HepG2 (cell line): ENCODE measurements around the gene NCMAP. TPM values are rescaled to one million over a fixed set of nuclear protein-coding genes. Genes with fewer than 3 reads are reported as not detected.
A peak's percentile ranks its signal among the peaks of the same experiment; 100 is the strongest.

Experiments
- ELF3 ChIP-seq: IDR thresholded peaks from 2 replicates; pipeline ENCODE4 v1.6.1; 2016; ENCODE audit warnings: missing genetic modification reagents, missing compliant biosample characterization
- MEIS1 ChIP-seq: sonication (generic); formaldehyde crosslinking; IDR thresholded peaks from 2 replicates; pipeline ENCODE4 v1.9.0; 2021; ENCODE audit warnings: mild to moderate bottlenecking, missing genetic modification reagents, moderate library complexity, borderline replicate concordance
- ZNF205 ChIP-seq: IDR thresholded peaks from 2 replicates; pipeline ENCODE4 v1.6.1; 2018; ENCODE audit warnings: missing biosample characterization, missing genetic modification reagents
- ZNF510 ChIP-seq: sonication (generic); formaldehyde crosslinking; IDR thresholded peaks from 2 replicates; pipeline ENCODE4 v1.4.0; 2020; ENCODE audit warnings: low read depth, mild to moderate bottlenecking, missing genetic modification reagents
- ZNF720 ChIP-seq: sonication (generic); formaldehyde crosslinking; IDR thresholded peaks from 2 replicates; pipeline ENCODE4 v1.4.0; 2020; ENCODE audit warnings: missing genetic modification reagents
- polyA plus RNA-seq, 8 experiments: library from polyadenylated mRNA; depleted of rRNA in 3 of 8; stranded (reverse) in 7 of 8; unstranded in 1 of 8; fragments of >200 nt; fragmentation: Illumina TruSeq in 4 of 8; extraction: Trizol in 4 of 8; gene quantifications; 2 replicates each; pipeline versions ENCODE4 v1.2.1 to v1.2.3, GENCODE V29; 2011 to 2016; ENCODE audit warnings: low read depth in 4 of 8, missing spikeins in 1 of 8, mixed read lengths in 1 of 8; ENCODE audit not compliant: insufficient read depth in 1 of 8
- total RNA-seq, 5 experiments: library from RNA; depleted of rRNA; stranded (reverse); fragments of >200 nt; fragmentation: Illumina TruSeq; extraction: Trizol; gene quantifications; 2 replicates each; pipeline ENCODE4 v1.2.3, GENCODE V29; 2016; ENCODE audit warnings: low read depth in 1 of 5
- TF ChIP-seq, protein P1 (sequence below): sonication (generic); formaldehyde crosslinking; IDR thresholded peaks from 2 replicates; pipeline ENCODE4 v1.4.0; 2020; ENCODE audit warnings: missing genetic modification reagents, borderline replicate concordance
- TF ChIP-seq, protein P2 (sequence below): sonication (generic); formaldehyde crosslinking; IDR thresholded peaks from 2 replicates; pipeline ENCODE4 v1.5.0; 2020; ENCODE audit warnings: mild to moderate bottlenecking, missing genetic modification reagents
- TF ChIP-seq, protein P3 (sequence below): sonication (generic); formaldehyde crosslinking; IDR thresholded peaks from 2 replicates; pipeline ENCODE4 v1.5.1; 2020; ENCODE audit warnings: mild to moderate bottlenecking, moderate library complexity, missing genetic modification reagents
- TF ChIP-seq, protein P4 (sequence below): sonication (generic); formaldehyde crosslinking; IDR thresholded peaks from 2 replicates; pipeline ENCODE4 v1.4.0; 2020; ENCODE audit warnings: mild to moderate bottlenecking, missing genetic modification reagents, borderline replicate concordance

NCMAP gene
- total and polyA plus RNA-seq, 2 of the 13 experiments (the other 11 are each of a cell fraction or from before 2014, with no cell fraction given): 2.7 to 20.0 TPM

DNA sequence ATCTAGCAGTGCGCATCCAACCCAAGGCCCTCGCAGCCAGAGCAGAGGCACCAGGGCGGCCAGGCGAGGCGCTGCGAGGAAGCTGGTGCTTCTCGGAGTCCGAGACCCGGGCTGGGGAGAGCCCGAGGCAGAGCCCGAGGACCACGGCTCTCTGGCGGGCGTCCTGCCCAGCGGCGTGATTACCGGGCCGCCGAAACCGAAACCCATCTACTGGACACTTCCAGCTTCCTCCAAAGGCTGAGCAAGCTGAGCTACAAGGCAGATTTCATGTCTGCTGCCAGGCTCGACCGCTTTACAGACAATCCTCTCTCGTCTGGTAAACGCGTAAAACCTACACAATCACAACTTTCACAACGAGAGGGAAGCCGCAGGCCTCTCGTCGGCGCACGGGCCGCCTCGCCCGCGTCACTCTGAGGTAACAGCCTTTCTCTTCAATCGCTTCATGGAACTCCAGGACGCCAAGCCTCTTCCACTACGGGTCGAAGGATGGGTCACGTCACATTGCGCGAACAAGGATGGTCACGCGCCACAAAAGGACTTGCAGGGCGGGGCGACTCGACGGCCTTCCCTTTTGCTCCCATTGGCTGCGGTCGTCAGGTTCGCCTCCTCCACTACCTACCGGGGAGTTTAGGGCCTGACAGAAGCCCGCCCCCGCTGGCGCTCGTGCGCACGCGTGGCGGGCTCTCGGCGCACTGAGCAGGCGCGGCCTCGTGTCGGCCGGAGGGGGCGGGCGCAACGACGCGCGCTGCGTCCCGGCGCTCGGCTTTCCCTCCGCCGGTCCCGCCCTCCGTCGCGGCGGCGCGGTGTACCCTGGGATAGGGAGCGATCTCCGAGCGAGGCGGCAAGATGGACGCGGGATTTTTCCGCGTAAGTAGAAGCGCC is 86.8 kb downstream of the NCMAP start, which contains the start of gene SRRM1 (continued):
- TF ChIP-seq, protein P1, sequence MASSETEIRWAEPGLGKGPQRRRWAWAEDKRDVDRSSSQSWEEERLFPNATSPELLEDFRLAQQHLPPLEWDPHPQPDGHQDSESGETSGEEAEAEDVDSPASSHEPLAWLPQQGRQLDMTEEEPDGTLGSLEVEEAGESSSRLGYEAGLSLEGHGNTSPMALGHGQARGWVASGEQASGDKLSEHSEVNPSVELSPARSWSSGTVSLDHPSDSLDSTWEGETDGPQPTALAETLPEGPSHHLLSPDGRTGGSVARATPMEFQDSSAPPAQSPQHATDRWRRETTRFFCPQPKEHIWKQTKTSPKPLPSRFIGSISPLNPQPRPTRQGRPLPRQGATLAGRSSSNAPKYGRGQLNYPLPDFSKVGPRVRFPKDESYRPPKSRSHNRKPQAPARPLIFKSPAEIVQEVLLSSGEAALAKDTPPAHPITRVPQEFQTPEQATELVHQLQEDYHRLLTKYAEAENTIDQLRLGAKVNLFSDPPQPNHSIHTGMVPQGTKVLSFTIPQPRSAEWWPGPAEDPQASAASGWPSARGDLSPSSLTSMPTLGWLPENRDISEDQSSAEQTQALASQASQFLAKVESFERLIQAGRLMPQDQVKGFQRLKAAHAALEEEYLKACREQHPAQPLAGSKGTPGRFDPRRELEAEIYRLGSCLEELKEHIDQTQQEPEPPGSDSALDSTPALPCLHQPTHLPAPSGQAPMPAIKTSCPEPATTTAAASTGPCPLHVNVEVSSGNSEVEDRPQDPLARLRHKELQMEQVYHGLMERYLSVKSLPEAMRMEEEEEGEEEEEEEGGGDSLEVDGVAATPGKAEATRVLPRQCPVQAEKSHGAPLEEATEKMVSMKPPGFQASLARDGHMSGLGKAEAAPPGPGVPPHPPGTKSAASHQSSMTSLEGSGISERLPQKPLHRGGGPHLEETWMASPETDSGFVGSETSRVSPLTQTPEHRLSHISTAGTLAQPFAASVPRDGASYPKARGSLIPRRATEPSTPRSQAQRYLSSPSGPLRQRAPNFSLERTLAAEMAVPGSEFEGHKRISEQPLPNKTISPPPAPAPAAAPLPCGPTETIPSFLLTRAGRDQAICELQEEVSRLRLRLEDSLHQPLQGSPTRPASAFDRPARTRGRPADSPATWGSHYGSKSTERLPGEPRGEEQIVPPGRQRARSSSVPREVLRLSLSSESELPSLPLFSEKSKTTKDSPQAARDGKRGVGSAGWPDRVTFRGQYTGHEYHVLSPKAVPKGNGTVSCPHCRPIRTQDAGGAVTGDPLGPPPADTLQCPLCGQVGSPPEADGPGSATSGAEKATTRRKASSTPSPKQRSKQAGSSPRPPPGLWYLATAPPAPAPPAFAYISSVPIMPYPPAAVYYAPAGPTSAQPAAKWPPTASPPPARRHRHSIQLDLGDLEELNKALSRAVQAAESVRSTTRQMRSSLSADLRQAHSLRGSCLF: 0 out of 2 replicates have a peak, but pooled peaks have one; percentile 75
- TF ChIP-seq MEIS1 (CRISPR knock-in tag): peak; percentile 62; the same call in 1 of the 2 replicates
- TF ChIP-seq, protein P2, sequence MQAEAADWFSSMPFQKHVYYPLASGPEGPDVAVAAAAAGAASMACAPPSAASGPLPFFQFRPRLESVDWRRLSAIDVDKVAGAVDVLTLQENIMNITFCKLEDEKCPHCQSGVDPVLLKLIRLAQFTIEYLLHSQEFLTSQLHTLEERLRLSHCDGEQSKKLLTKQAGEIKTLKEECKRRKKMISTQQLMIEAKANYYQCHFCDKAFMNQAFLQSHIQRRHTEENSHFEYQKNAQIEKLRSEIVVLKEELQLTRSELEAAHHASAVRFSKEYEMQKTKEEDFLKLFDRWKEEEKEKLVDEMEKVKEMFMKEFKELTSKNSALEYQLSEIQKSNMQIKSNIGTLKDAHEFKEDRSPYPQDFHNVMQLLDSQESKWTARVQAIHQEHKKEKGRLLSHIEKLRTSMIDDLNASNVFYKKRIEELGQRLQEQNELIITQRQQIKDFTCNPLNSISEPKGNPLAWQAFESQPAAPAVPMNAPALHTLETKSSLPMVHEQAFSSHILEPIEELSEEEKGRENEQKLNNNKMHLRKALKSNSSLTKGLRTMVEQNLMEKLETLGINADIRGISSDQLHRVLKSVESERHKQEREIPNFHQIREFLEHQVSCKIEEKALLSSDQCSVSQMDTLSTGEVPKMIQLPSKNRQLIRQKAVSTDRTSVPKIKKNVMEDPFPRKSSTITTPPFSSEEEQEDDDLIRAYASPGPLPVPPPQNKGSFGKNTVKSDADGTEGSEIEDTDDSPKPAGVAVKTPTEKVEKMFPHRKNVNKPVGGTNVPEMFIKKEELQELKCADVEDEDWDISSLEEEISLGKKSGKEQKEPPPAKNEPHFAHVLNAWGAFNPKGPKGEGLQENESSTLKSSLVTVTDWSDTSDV (CRISPR knock-in tag): peak; percentile 63; the same call in 1 of the 2 replicates
- peak; percentile 78; the same call in 1 of the 2 replicates for TF ChIP-seq ZNF205 (CRISPR knock-in tag)
- TF ChIP-seq, protein P3, sequence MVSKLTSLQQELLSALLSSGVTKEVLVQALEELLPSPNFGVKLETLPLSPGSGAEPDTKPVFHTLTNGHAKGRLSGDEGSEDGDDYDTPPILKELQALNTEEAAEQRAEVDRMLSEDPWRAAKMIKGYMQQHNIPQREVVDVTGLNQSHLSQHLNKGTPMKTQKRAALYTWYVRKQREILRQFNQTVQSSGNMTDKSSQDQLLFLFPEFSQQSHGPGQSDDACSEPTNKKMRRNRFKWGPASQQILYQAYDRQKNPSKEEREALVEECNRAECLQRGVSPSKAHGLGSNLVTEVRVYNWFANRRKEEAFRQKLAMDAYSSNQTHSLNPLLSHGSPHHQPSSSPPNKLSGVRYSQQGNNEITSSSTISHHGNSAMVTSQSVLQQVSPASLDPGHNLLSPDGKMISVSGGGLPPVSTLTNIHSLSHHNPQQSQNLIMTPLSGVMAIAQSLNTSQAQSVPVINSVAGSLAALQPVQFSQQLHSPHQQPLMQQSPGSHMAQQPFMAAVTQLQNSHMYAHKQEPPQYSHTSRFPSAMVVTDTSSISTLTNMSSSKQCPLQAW: 0 out of 2 replicates have a peak, but pooled peaks have one; percentile 32
- TF ChIP-seq, protein P4, sequence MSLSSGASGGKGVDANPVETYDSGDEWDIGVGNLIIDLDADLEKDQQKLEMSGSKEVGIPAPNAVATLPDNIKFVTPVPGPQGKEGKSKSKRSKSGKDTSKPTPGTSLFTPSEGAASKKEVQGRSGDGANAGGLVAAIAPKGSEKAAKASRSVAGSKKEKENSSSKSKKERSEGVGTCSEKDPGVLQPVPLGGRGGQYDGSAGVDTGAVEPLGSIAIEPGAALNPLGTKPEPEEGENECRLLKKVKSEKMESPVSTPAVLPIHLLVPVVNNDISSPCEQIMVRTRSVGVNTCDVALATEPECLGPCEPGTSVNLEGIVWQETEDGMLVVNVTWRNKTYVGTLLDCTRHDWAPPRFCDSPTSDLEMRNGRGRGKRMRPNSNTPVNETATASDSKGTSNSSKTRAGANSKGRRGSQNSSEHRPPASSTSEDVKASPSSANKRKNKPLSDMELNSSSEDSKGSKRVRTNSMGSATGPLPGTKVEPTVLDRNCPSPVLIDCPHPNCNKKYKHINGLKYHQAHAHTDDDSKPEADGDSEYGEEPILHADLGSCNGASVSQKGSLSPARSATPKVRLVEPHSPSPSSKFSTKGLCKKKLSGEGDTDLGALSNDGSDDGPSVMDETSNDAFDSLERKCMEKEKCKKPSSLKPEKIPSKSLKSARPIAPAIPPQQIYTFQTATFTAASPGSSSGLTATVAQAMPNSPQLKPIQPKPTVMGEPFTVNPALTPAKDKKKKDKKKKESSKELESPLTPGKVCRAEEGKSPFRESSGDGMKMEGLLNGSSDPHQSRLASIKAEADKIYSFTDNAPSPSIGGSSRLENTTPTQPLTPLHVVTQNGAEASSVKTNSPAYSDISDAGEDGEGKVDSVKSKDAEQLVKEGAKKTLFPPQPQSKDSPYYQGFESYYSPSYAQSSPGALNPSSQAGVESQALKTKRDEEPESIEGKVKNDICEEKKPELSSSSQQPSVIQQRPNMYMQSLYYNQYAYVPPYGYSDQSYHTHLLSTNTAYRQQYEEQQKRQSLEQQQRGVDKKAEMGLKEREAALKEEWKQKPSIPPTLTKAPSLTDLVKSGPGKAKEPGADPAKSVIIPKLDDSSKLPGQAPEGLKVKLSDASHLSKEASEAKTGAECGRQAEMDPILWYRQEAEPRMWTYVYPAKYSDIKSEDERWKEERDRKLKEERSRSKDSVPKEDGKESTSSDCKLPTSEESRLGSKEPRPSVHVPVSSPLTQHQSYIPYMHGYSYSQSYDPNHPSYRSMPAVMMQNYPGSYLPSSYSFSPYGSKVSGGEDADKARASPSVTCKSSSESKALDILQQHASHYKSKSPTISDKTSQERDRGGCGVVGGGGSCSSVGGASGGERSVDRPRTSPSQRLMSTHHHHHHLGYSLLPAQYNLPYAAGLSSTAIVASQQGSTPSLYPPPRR (CRISPR knock-in tag): peak; percentile 45; the same call in 1 of the 2 replicates
- 0 out of 2 replicates have a peak, but pooled peaks have one; percentile 61 for TF ChIP-seq ZNF510 (CRISPR knock-in tag)
- TF ChIP-seq ELF3 (CRISPR knock-in tag): peak; percentile 60
- TF ChIP-seq ZNF720: no peak
